GM19452 (cell line): ENCODE results near the gene NADK.
"Not testable (repeated sequence)": the region's sequence is repeated elsewhere in the genome, so short reads cannot be mapped to it uniquely, and the experiment has no call there.

Experiments used
- ATAC-seq: cut with Tn5 transposase; IDR thresholded peaks from one replicate; pipeline ENCODE4 v1.9.1; 2021; ENCODE audit not compliant: unreplicated experiment

NADK gene

DNA sequence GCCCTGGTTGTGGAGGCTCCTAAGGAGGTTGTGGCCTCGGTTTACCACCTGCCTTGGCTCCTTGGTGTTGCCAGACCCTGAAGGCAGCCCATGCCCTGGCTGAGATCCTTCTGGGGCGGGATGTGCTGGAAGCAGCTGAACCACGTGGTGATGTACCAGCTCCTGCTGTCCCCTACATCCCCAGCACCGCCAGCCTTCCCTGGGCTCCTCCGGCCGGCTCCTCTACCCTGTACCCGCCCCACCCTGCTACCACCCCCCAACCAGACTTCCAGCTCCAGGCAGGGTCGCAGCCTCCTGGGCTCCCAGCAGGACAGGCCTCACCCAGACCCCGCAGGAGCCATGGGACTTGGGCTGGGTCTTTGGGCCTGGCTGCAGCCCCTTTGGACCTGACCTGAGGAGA is 28.3 kb downstream of the NADK start:
- not testable (repeated sequence) for ATAC-seq

DNA sequence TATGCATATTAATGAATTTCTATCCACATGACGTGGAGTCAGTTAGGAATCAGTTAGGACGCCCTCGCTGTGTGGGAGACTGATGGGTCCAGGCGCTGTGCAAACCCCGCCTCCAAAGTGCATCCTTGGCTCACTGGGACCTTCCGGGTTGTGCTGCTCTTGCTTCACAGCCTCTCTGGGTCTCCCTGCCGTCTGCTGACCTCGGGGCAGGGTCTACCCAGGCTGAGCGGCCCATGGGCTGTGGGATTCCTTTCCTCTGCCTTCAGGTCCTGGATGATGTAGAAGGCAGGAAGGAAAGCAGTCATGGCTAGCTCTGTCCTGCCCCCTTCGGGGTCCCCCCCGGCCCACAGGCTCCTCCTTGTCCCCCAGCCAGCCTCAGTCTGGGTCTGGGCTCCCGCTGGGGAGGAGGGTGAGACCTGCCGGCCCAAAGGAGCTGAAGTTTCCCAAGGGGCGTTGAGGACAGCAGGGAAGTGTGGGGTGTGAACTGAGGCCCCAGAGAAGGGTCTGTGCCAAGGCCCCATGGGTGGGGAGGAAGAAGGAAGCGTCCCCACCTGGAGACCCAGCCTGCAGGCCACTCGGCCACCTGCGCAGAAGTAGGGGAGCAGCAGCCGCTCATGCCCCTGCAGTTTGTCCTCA is 29.5 kb downstream of the NADK start:
- ATAC-seq: no peak

DNA sequence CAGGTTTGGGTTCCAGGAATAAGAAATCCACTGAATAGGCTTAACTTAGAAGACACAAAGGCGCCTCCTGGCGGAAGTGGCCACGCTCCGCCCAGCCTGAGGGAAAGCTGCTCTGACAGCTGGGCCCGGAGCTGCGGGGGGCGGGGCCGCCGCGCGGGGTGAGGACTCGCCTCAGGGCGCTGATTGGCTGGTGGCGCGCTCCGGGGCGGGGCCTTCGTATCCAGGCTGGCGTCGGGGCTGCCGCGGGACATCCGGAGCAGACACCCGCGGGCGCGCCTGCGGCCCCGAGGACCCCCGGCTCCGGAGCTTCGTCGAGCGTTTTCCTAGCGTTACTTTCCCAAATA is 31.7 kb downstream of the NADK start:
- peak; percentile 77 for ATAC-seq

DNA sequence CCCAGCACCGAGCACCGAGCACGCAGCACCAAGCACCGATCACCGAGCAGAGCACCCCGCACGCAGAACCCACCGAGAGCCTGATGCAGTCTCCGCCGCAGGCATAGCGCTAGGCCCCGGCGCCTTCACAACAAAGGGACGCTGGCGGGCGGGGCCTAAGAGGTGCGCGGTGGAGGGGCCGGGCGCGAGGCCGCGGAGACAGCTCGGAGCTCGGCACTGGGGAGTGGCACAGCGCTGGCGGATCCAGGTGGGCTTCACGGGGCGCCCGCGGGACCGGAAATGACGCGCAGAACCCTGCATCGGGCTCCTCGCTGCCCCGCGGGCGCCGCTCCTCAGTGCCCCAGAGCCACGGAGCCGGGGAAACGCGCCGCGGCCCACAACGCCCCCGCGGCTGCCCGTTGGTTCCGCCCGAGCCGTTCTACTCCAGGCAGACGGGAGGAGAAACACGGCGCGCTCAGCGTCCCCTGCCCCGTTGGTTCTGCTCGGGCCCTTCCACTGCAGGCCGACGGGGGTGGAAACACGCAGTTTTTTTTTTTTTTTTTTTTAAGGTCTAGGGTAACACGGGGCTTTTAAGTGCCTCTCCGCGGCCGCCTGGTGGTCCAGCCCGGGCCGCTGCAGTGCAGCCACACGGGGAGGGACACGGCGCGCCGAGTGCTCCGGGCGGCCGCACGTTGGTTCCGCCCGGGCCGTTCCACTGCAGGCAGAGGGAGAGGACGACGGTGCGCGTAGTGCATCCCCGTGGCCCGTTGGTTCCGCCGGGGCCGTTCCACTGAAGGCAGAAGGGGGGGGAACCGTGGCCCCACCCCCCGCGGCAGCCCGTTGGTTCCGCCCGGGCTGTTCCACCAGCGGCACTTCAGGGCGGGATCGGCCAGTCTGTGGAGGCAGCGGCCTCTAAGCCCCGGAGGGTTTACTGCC is 32.4 kb downstream of the NADK start:
- peak; percentile 66 for ATAC-seq

DNA sequence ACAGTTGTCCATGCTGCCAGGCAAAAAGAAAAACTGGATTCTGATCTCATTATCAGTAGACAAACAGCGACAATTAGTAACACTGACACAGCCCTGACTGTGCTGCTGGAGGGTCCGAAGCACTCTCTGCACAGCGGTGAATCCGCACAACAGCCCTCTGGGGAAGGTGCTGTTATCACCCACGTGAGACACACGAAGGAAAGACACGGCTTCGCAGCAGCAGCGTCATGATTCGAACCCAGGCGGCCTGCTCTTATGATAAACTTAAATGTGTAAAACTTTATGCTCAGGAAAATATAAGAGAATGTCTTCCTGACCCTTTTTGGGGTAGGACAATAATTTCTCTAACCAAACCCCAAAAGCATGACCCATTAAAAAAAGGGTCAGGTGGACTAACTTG is 35.7 kb downstream of the NADK start:
- ATAC-seq: not testable (repeated sequence)

DNA sequence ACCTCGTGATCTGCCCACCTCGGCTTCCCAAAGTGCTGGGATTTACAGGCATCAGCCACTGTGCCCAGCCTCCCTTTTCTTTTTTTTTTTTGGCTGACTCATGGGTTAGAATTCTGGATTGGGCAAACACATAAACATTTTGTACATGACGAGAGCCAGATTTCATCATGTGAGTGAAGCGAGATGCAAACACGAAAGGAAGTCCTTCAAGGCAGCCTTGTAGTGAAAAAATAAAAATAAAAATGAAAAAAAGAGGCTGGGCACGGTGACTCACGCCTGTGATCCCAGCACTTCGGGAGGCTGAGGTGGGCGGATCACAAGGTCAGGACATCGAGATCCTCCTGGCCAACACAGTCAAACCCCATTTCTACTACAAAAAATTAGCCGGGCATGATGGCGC is 37.3 kb downstream of the NADK start:
- not testable (repeated sequence) for ATAC-seq

DNA sequence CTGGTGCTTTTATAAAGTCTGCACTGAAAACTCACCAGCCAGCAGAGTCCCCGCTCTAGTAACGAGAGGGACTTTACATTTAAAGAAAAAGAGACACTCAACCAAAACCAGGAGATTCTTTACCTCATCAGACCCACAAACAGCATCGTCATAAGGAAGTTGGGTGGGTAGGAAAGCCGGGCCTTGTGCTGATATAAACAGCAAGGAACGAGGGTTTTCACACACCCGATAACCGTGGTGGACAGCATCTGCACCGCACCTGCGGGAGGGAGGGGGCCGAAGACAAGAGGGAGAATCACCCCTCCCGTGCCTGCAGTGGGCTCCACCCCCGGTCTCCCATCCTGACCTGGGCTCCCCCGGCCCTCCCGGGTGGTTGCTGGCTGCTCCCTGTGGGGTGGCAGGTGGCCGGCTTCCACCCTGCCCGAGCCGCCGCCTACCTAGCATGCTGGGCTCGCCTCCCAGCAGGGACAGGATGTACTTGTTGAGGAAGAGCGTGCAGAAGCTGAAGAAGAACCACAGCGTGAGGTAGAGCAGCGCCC is 39.4 kb downstream of the NADK start:
- ATAC-seq: not testable (repeated sequence)

DNA sequence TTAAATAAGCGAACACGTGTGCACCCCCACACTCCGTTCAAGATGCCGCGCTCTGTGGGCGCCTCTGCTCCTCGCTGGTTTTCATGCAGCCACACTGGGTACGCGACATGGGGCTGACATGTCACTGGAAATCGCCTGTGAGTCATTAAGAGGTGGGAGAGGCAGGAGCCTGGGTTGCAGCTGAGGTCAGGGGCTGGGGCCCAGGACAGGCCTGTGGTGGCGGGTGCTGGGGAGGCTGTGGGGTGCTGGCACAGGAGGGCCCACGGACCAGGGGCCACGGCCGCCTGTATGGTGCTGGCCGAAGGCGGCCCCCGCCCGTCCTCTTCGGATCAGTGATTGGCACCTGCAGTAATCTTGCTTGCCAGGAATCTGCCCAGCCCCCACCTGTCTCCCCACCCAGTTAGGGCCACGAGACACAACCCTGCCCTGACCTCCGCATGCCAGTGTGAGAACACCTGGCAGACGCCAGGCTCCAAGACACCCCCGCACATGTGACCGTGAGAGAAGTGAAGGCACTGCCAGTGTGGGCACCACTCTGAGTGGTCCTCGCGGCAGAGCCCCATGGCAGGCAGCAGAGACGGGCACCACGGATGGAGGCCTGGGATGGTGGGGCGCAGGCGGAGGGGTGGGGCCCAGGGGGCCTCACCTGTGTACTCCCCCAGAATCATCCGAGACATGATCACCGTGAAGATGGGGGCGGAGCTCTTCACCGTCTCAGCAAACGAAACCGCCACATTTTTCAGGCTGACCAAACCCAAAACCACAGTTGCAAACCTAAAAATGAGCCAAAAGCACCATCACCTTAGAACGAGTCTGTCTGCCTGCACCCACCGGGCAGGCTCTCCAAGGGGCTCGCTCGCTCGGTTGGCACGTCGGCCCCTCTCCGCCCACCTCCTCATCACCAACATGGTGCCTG is 40.3 kb downstream of the NADK start:
- not testable (repeated sequence) for ATAC-seq

DNA sequence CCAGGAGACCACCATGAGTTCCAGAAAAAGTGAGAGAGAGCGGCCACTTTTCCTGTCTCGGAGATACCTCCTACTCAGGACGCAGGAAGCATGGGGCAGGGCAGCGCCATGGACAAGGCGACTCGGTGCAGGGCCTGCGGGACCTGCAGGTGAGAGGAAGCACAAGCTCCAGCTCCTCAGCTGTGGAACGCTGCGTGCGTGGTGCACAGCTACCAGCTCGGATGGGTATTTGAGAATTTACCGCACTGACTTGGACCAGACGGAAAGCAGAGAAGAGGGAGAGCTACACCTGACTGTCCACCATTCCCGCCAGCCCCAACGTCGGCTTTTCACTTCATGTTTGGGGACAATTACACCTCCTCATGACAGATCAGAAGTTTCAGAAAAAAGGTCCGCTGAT is 45.9 kb downstream of the NADK start:
- ATAC-seq: no peak

DNA sequence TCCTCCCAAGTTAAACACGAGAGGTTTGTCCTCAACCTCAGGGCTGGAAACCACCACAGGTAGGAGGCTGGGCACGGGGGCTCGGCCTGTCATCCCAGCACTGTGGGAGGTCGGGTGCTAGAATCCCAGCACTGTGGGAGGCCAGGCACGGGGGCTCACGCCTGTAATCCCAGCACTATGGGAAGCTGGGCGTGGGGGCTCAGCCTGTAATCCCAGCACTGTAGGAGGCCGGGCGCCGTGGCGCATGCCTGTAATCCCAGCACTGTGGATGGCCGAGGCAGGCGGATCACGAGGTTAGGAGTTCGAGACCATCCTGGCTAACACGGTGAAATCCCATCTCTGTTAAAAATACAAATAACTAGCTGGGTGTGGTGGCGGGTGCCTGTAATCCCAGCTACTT is 47.4 kb downstream of the NADK start:
- no peak for ATAC-seq

DNA sequence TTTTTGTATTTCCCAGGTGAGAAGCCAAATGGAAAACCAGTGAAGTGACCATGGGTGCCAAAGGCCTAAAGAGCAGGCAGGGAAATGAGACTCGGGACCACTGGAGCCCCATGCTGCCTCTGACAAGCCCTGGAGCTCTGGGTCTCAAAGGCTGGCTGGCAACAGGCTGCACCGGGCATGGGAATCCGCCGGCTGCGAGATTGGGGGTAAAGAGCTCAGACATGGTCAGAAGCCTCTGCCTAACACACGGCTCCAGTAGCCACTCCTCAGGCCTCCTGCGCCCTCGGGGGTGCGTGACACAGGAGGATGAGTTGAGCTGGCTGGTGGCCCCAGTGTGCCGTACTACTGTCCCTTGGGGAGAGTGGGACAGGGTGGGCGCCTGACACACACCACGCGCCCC is 48.0 kb downstream of the NADK start:
- ATAC-seq: not testable (repeated sequence)

DNA sequence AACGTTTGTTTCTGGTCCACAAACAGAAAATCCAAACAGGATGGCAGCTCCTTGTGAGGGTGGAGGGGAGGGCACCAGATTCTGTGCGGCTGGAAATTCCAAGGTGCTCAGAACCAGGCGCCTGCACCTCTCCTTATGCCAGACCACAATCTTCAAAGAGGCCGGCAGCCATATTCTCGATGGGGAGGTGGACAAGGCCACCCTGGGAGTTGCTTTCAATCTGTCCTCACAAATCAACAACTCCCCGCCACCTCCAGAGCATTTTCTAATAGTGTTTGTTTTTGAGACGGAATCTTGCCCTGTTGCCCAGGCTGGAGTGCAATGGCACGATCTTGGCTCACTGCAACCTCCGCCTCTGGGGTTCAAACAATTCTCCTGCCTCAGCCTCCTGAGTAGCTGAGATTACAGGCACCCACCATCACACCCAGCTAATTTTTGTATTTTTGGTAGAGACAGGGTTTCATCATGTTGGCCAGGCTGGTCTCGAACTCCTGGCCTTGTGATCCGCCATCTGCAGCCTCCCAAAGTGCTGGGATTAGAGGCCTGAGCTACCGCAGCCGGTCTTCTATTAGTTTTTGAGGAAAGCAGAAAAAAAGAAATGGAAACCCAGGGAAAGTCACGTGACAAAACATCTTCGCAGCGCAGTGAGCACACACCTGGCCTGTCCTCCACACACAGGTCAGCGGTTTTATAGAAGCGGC is 49.0 kb downstream of the NADK start:
- not testable (repeated sequence) for ATAC-seq

DNA sequence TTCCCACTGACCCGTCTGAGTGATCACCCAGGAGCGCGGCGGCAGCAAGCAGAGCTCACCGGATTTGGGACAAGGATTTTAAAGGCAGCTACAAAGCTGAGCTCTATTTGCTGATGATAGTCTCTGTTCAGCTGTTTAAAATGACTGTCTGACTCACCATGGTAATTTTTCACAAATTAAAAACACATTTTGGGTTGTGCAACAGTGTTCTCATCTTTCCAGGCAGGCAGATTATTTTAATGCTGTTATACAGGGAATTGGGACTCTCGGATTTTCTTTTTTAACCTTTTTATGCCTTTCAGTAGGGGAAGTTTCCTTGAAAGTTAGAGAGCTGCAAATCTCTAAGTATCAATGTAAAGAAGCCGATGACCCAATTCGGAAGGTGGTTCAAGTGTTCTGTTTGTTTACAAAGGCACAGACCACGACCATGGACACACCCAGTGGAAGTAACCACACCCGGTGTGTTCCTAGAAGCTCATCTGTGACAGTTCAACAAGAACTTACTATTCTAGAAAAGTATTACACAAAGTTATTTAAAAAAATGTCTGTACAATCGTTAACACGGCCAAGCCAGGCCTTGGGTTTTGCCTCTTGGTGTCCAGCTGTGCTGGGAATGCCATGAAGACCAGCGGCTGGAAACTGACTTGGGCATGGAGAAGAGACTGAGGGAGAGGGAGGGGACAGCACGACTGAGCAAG is 49.8 kb downstream of the NADK start:
- ATAC-seq: not testable (repeated sequence)

DNA sequence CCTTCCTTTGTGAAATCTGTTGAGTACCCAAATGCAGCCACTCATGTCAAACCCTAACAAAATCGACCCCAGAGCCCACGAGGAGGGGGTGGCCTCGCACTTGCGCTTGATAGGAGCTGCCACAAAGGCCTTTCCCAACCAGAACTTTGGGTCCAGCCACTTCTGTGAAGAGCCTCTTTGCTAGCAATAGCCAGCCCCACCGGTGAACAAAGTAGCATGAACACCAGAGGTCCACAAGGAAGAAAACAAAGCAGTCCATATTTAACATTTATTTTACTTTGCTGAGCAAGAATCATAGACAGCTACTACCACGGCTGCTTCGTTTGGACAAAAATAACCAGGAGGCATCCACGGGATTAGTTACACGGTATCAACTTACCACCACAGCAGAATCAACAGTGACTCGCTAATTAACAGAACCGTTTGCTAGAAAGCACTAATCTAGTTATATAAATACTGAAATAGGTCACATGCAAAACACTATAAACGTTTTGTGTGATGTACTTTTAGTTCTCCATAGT is 51.1 kb downstream of the NADK start:
- ATAC-seq: not testable (repeated sequence)

DNA sequence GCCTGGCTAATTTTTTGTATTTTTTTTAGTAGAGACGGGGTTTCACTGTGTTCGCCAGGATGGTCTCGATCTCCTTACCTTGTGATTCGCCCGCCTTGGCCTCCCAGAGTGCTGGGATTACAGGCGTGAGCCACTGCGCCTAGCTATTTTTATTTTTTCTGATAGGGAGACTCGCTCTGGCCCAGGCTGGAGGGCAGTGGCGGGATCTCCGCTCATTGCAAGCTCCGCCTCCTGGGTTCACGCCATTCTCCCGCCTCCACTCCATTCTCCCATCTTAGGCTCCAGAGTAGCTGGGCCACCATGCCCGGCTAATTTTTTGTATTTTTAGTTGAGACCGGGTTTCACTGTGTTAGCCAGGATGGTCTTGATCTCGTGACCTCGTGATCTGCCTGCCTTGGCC is 52.2 kb downstream of the NADK start:
- not testable (repeated sequence) for ATAC-seq

DNA sequence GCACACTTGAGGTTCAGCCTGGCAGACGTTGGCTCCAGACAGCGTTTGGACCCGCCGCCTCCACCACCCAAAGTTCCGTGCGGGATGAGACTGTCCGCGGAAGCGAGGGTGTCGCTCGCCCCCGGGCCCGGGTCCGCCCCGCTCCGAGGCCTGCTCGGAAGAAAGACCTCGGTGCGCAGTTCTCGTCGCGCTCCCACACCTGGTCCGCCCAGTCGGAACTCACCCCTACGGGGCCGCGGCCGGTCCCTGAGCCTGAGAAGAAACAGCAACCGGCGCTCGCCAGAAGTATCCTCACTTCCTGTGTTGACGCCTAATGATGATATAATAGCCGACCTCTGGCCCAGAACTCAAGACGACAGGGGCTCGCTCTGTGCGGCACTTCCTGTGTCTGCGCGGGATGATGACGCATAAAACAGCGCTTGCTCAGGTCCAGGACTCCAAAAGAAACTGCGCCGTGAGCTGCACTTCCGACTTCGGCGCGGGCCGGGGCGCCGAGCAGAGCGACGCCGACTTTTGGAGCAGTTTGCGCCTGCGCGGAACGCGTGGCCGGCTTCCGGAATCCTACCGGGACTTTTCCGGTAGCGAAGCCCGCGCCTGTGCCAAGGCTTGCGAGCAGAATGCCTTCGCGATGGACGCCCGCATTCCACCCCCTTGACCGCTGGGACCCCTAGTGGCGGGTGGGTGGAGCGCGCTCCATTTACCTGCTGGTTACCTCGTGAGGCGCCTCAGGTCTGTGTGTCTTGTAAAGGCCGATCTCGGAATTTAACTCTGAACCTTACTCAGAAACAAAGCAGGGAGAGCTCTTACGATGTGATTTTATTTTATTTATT is 54.0 kb downstream of the NADK start, which contains the start of gene CDK11A:
Gene CDK11A (minus strand): TSS at position 323 of the 830 bp plus-strand sequence. CDS start 1,539 bp downstream, outside the sequence.
- peak; percentile 95 for ATAC-seq

DNA sequence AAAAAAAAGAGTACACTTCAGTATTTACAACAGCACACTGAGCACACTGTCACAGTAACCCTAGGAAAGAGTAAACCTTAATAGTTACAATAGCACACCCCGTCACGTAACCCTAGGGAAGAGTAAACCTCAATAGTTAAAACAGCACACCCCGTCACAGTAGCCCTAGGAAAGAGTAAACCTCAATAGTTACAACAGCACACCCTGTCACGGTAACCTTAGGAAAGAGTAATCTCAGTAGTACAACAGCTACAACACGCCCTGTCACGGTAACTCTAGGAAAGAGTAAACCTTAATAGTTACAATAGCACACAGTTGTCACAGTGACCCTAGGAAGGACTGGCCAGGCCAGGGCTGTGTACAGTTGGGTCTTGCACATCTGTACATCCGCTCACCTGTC is 57.1 kb downstream of the NADK start:
- no peak for ATAC-seq

DNA sequence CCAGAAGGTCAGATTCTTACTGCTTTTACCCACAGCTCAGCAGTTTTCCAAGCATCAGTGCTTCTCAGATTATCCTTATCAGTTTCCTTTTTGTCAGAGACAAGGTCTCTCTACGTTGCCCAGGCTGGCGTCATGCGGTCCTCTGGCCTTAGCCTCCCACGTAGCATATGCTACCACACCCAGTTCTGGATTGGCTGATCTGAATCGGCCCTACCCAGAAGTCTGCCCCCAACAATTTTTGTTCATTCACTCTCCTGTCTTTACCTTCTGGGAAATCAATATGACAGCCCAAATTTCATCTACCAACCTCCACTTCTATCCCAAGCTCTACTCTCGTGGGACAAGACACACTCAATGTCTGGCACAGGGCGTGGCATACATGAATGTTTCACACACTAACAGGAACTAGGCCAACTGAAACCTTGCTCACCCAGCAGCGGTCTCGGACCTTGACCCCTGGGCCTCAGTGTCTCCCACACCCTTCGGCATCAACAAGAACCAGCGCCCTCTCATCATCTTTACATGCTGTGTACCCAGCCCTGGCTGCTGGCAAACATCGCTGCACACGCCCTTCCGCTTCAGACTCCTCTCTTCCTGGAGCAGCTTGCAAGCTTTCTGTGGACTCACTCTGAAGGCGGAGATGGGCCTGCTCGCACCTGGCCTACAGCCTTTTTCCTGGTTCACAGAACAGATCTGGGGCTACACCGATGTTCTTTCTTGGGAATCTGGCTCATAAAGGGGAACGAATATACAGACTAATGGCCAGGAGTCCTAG is 63.0 kb downstream of the NADK start:
- not testable (repeated sequence) for ATAC-seq
